Activated T-helper 1 cell treated with anti-CD3 and anti-CD28 coated beads, Interleukin-2, amount 50 U/mL, for 16 hours (primary cell): ENCODE data around the gene GPATCH3.
"Not testable (repeated sequence)": the region's sequence is repeated elsewhere in the genome, so short reads cannot be mapped to it uniquely, and the experiment has no call there.

Experiments
- DNase-seq, 2 donors: peaks; one replicate each; pipeline ENCODE4 v3.0.0-alpha.2; 2020; ENCODE audit warnings: low read depth in 1 of 2, low spot score in 1 of 2

Gene GPATCH3

GRCh38 chr1:26848941-26849774, 51.1 kb downstream of the GPATCH3 start:
- DNase-seq = no peak

- no peak for DNase-seq
Measured at GRCh38 chr1:26848499-26848898, 51.8 kb downstream of the GPATCH3 start.

GRCh38 chr1:26847826-26848225, 52.4 kb downstream of the GPATCH3 start:
- not testable (repeated sequence) for DNase-seq

GRCh38 chr1:26844424-26845196, 55.7 kb downstream of the GPATCH3 start:
- no peak for DNase-seq
